ENCODE measurements around the gene KLRC3.
"Not testable (repeated sequence)": the region's sequence is repeated elsewhere in the genome, so short reads cannot be mapped to it uniquely, and the experiment has no call there.

The KLRC3 gene

DNA sequence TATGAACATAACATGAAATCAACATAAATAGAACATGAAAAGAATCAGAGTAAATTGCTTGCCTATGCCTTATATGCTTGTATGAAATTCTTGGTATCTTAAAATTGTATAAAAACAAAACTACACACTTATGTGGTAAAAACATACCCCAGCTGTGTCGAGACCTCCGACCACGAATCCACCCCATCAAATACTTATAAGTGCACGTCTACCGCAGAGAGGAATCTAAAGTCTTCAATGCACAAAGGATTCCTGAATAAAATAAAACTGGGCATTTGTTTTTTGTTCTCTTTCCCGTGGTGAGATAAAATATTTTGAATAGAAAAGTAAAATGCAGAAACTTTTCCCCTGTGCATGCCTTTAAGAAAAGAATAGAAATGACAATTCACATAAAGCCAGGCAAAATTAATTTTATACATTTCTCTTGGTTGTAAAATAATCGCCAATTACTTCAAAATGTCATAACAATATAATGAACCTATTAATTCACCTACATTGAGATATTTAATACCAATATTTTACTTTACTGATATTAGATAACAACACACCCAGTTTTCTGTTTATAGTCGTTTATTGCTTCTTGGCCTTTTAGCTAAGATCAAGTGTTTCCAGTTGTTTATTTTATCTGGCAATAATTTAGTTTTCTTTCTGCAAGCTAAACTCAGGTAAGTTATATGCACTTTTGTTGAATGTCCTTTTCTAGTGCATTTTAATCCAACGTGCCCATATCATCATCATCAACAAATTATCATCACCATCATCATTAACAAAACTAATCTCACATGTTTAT lies 31.6 kb downstream of the KLRC3 start:
- Histone ChIP-seq H3K4me1 (ENCODE audit: control insufficient read depth, low read length) (peaks cover 14% of the 10 kb centered on the region), H3K27me3 (ENCODE audit: control insufficient read depth, low read length) (no peaks in the 10 kb centered on the region), H3K36me3 (ENCODE audit: control insufficient read depth, low read length) (no peaks in the 10 kb centered on the region), H3K4me2 (ENCODE audit: low read length) (no peak overlapping the region), H3K79me2 (ENCODE audit: control insufficient read depth, low read length) (no peaks in the 10 kb centered on the region), H3K27ac (ENCODE audit: low read depth, low read length) (no peak overlapping the region), H3K4me3 (ENCODE audit: low read length) (no peak overlapping the region), H3K9me3 (ENCODE audit: control insufficient read depth, insufficient read depth, low read length) (no peaks in the 10 kb centered on the region), H4K20me1 (ENCODE audit: control insufficient read depth, insufficient read depth, low read depth, low read length) (no peaks in the 10 kb centered on the region), H3F3A (ENCODE audit: control insufficient read depth, insufficient read depth) (no peaks in the 10 kb centered on the region), H3K9me2 (replicated peaks; ENCODE audit: control insufficient read depth, low read length) (no peaks in the 10 kb centered on the region)
- TF ChIP-seq, protein P1, sequence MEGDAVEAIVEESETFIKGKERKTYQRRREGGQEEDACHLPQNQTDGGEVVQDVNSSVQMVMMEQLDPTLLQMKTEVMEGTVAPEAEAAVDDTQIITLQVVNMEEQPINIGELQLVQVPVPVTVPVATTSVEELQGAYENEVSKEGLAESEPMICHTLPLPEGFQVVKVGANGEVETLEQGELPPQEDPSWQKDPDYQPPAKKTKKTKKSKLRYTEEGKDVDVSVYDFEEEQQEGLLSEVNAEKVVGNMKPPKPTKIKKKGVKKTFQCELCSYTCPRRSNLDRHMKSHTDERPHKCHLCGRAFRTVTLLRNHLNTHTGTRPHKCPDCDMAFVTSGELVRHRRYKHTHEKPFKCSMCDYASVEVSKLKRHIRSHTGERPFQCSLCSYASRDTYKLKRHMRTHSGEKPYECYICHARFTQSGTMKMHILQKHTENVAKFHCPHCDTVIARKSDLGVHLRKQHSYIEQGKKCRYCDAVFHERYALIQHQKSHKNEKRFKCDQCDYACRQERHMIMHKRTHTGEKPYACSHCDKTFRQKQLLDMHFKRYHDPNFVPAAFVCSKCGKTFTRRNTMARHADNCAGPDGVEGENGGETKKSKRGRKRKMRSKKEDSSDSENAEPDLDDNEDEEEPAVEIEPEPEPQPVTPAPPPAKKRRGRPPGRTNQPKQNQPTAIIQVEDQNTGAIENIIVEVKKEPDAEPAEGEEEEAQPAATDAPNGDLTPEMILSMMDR (IDR thresholded peaks at IDR 0.05; ENCODE audit: low read depth, low read length, poor library complexity, severe bottlenecking), result no peak

DNA sequence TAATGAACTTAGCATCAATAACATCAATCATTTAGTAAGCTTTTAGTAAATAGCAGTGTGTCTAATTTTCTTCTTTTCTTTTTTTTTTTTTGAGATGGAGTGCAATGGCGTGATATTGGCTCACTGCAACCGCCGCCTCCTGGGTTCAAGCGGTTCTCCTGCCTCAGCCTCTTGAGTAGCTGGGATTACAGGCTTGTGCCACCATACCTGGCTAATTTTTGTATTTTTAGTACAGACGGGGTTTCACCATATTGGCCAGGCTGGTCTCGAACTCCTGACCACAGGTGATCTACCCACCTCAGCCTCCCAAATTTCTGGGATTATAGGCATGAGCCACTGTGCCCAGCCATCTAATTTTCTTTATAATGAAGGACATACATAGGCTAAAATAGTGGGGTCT lies 32.9 kb downstream of the KLRC3 start:
- H3K27me3 ChIP-seq (ENCODE audit: control insufficient read depth, low read length); H3K4me1 ChIP-seq (ENCODE audit: control insufficient read depth, low read length); H3K79me2 ChIP-seq (ENCODE audit: control insufficient read depth, low read length); H3K4me2 ChIP-seq (ENCODE audit: low read length); H3K4me3 ChIP-seq (ENCODE audit: low read length); H4K20me1 ChIP-seq (ENCODE audit: control insufficient read depth, insufficient read depth, low read depth, low read length); H3K36me3 ChIP-seq (ENCODE audit: control insufficient read depth, low read length); H3K27ac ChIP-seq (ENCODE audit: low read depth, low read length); H3K9me2 ChIP-seq (replicated peaks; ENCODE audit: control insufficient read depth, low read length); H3F3A ChIP-seq (ENCODE audit: control insufficient read depth, insufficient read depth); H3K9me3 ChIP-seq (ENCODE audit: control insufficient read depth, insufficient read depth, low read length): not testable (repeated sequence)

GRCh38 chr12:10386857-10387256 lies 33.5 kb downstream of the KLRC3 start:
- H3K4me3 ChIP-seq (ENCODE audit: low read length), result no peak overlapping the region
- H3K27ac ChIP-seq (ENCODE audit: low read depth, low read length), result no peak overlapping the region
- H3F3A ChIP-seq (ENCODE audit: control insufficient read depth, insufficient read depth), result no peaks in the 10 kb centered on the region
- H3K27me3 ChIP-seq (ENCODE audit: control insufficient read depth, low read length), result no peaks in the 10 kb centered on the region
- no peaks in the 10 kb centered on the region for H3K36me3 ChIP-seq (ENCODE audit: control insufficient read depth, low read length)
- peaks cover 6% of the 10 kb centered on the region for H3K4me1 ChIP-seq (ENCODE audit: control insufficient read depth, low read length)
- H4K20me1 ChIP-seq (ENCODE audit: control insufficient read depth, insufficient read depth, low read depth, low read length), result no peaks in the 10 kb centered on the region
- no peak overlapping the region for H3K4me2 ChIP-seq (ENCODE audit: low read length)
- no peaks in the 10 kb centered on the region for H3K79me2 ChIP-seq (ENCODE audit: control insufficient read depth, low read length)
- no peaks in the 10 kb centered on the region; the same call in 1 of the 2 replicates for H3K9me2 ChIP-seq (replicated peaks; ENCODE audit: control insufficient read depth, low read length)
- H3K9me3 ChIP-seq (ENCODE audit: control insufficient read depth, insufficient read depth, low read length), result no peaks in the 10 kb centered on the region
- TF ChIP-seq EZH2phosphoT487 (IDR thresholded peaks at IDR 0.05; ENCODE audit: borderline replicate concordance, low read length), result no peak
- TF ChIP-seq, protein P1 (IDR thresholded peaks at IDR 0.05; ENCODE audit: low read depth, low read length, poor library complexity, severe bottlenecking), result no peak

DNA sequence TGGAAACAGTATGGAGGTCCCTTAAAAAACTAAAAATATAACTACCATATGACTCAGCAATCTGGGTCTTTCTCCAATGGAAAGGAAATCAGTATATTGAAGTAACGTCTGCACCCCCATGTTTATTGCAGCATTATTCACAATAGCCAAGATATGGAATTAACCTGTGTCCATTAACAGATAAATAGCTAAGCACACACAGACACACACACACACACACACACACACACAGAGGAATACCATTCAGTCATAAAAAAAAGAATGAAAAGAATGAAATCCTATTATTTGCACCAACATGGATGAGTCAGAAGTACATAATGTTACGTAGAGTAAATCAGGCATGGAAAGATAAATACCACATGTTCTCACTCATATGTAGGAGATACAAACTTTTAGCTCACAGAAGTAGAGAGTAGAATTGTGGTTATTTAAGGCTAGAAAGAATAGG lies 35.2 kb downstream of the KLRC3 start:
- peaks cover 5% of the 10 kb centered on the region for H3K4me1 ChIP-seq (ENCODE audit: control insufficient read depth, low read length)
- TF ChIP-seq EZH2phosphoT487 (IDR thresholded peaks at IDR 0.05; ENCODE audit: borderline replicate concordance, low read length), result no peak
- TF ChIP-seq, protein P1 (IDR thresholded peaks at IDR 0.05; ENCODE audit: low read depth, low read length, poor library complexity, severe bottlenecking), result no peak
- no peak overlapping the region for H3K27ac ChIP-seq (ENCODE audit: low read depth, low read length)
- H3K9me2 ChIP-seq (replicated peaks; ENCODE audit: control insufficient read depth, low read length), result no peaks in the 10 kb centered on the region; the same call in 1 of the 2 replicates
- H3K4me2 ChIP-seq (ENCODE audit: low read length), result no peak overlapping the region
- H3K27me3 ChIP-seq (ENCODE audit: control insufficient read depth, low read length), result no peaks in the 10 kb centered on the region
- H3K9me3 ChIP-seq (ENCODE audit: control insufficient read depth, insufficient read depth, low read length), result no peaks in the 10 kb centered on the region
- H4K20me1 ChIP-seq (ENCODE audit: control insufficient read depth, insufficient read depth, low read depth, low read length), result no peaks in the 10 kb centered on the region
- no peaks in the 10 kb centered on the region for H3K79me2 ChIP-seq (ENCODE audit: control insufficient read depth, low read length)
- H3K36me3 ChIP-seq (ENCODE audit: control insufficient read depth, low read length), result no peaks in the 10 kb centered on the region
- no peak overlapping the region for H3K4me3 ChIP-seq (ENCODE audit: low read length)
- H3F3A ChIP-seq (ENCODE audit: control insufficient read depth, insufficient read depth), result no peaks in the 10 kb centered on the region
